A673 (cell line): ENCODE measurements around the gene PXDC1. TPM values are rescaled to one million over a fixed set of nuclear protein-coding genes. Genes with fewer than 3 reads are reported as not detected.

Source experiments
- BruUV-seq: library from RNA; stranded (reverse); fragments of 400-500 nt; replicated peaks from 2 replicates; lab custom pipeline; 2021; lab: Mats Ljungman, UMichigan
- CTCF ChIA-PET: fragments of 300-600 bp; sonication (Branson Sonifier 250); formaldehyde crosslinking; loops from one replicate; lab custom pipeline; 2022; ENCODE audit warnings: antibody characterized with exemption; lab: Charles Lee
- POLR2A ChIA-PET: fragments of 300-600 bp; sonication (Branson Sonifier 250); formaldehyde crosslinking; loops from one replicate; lab custom pipeline; 2022; ENCODE audit warnings: antibody characterized with exemption; ENCODE audit not compliant: low non-redundant PET; lab: Charles Lee
- DNase-seq: peaks from one replicate; pipeline ENCODE4 v3.0.0-alpha.2; 2015; ENCODE audit warnings: low spot score
- H3K27ac ChIP-seq: fragments of 200-600 bp; sonication (generic); 2 replicates; pipeline ENCODE4 v1.5.1; 2016; ENCODE audit warnings: mixed run types, low read depth, mild to moderate bottlenecking, mixed read lengths, antibody characterized with exemption, low read length; ENCODE audit not compliant: poor library complexity, severe bottlenecking
- H3K27me3 ChIP-seq: fragments of 200-600 bp; sonication (generic); replicated peaks from 2 replicates; pipeline ENCODE4 v1.6.1; 2017; ENCODE audit warnings: mixed run types, low read depth, mild to moderate bottlenecking, mixed read lengths, antibody characterized with exemption, low read length; ENCODE audit not compliant: insufficient read depth, poor library complexity
- H3K36me3 ChIP-seq: fragments of 200-600 bp; sonication (generic); 2 replicates; pipeline ENCODE4 v1.6.1; 2016; ENCODE audit warnings: mixed run types, mild to moderate bottlenecking, mixed read lengths, antibody characterized with exemption, low read length; ENCODE audit not compliant: insufficient read depth, poor library complexity, severe bottlenecking
- H3K4me1 ChIP-seq: fragments of 200-600 bp; sonication (generic); 2 replicates; pipeline ENCODE4 v1.6.1; 2017; ENCODE audit warnings: mixed run types, mild to moderate bottlenecking, mixed read lengths, antibody characterized with exemption, low read length; ENCODE audit not compliant: insufficient read depth, poor library complexity, severe bottlenecking
- H3K4me3 ChIP-seq: fragments of 200-600 bp; sonication (generic); 2 replicates; pipeline ENCODE4 v1.5.1; 2016; ENCODE audit warnings: low read depth, mixed run types, mild to moderate bottlenecking, mixed read lengths, low read length; ENCODE audit not compliant: poor library complexity, severe bottlenecking
- H3K9me3 ChIP-seq: fragments of 200-600 bp; sonication (generic); 2 replicates; pipeline ENCODE4 v1.6.1; 2016; ENCODE audit warnings: mixed run types, low read depth, mild to moderate bottlenecking, mixed read lengths, antibody characterized with exemption, low read length; ENCODE audit not compliant: poor library complexity, severe bottlenecking
- CTCF ChIP-seq: fragments of 300-800, 200-600 bp; sonication (generic); conservative IDR thresholded peaks from 2 replicates; pipeline ENCODE4 v1.5.1; 2017; ENCODE audit warnings: low read depth, mild to moderate bottlenecking, antibody characterized with exemption, low read length, moderate library complexity, mixed read lengths
- EZH2 ChIP-seq: fragments of 200-600 bp; sonication (generic); IDR thresholded peaks from 2 replicates; pipeline ENCODE4 v1.6.1; 2017; ENCODE audit warnings: borderline replicate concordance, low read depth, mild to moderate bottlenecking, mixed read lengths, antibody characterized with exemption, low read length; ENCODE audit not compliant: poor library complexity, severe bottlenecking
- intact Hi-C: fragments of 100-400 bp; cut with micrococcal nuclease; formaldehyde crosslinking; loops from one replicate; pipeline ENCODE4 v1.10.0; 2022; ENCODE audit not compliant: unreplicated experiment
- total RNA-seq: library from RNA; stranded (reverse); gene quantifications from 2 replicates; pipeline ENCODE4 v1.2.3, GENCODE V29; 2021

PXDC1 gene
- total RNA-seq, 1 experiment from 2014 or later = 5.2 TPM

DNA sequence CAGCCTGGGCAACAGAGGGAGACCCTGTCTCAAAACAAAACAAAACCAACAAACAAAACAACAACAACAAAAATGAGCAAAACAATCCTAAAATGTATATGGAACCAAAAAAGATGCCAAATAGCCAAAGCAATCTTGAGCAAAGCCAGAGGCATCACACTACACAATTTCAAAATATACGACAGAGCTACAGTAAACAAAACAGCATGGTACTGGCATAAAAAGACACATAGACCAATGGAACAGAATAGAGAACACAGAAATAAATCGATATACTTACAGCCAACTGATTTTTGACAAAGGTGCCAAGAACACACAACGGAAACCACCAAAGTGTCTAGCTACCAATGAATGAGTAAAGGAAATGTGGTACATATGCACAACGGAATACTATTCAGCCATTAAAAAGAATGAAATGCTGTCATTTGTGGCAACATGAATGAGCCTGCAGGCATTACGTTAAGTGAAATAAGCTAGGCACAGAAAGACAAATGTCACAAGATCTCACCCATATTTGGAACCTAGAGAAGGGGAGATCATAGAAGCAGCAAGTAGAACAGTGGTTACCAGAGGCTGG, 16.4 kb downstream of the PXDC1 start:
- Histone ChIP-seq H3K9me3 (no peaks in the 10 kb centered on the region), H3K4me1 (no peaks in the 10 kb centered on the region), H3K4me3 (no peak overlapping the region), H3K27me3 (no peaks in the 10 kb centered on the region), H3K27ac (no peak overlapping the region), H3K36me3 (peaks cover 6% of the 10 kb centered on the region)
- no peak for TF ChIP-seq CTCF
- TF ChIP-seq EZH2 = no peak
- CTCF ChIA-PET = no interaction called here
- POLR2A ChIA-PET = no interaction called here
- no peak for DNase-seq
- intact Hi-C loops = loop anchor here (10.0 kb wide), 1 partner anchor 610 kb away; no protein-coding TSS in a partner anchor
- no TSS peak for BruUV-seq

- POLR2A ChIA-PET = no interaction called here
- Histone ChIP-seq H3K9me3 (no peaks in the 10 kb centered on the region), H3K36me3 (peaks cover 6% of the 10 kb centered on the region), H3K27ac (no peak overlapping the region), H3K4me3 (no peak overlapping the region), H3K4me1 (no peaks in the 10 kb centered on the region), H3K27me3 (no peaks in the 10 kb centered on the region)
- intact Hi-C loops = loop anchor here (5.0 to 10.0 kb wide), 3 partner anchors 277 to 737 kb away; partner anchors contain the start of genes NQO2 and SLC22A23
- no peak for DNase-seq
- TF ChIP-seq EZH2 (no peak), CTCF (no peak)
- no TSS peak for BruUV-seq
- CTCF ChIA-PET = no interaction called here
Observed at GRCh38 chr6:3734023-3734422, 17.5 kb downstream of the PXDC1 start.

GRCh38 chr6:3733321-3733925, 18.1 kb downstream of the PXDC1 start:
- H3K9me3 ChIP-seq = no peaks in the 10 kb centered on the region
- H3K27ac ChIP-seq = no peak overlapping the region
- TF ChIP-seq EZH2 (no peak), CTCF (no peak)
- peaks cover 6% of the 10 kb centered on the region for H3K36me3 ChIP-seq
- H3K4me3 ChIP-seq = no peak overlapping the region
- BruUV-seq = no TSS peak
- no peaks in the 10 kb centered on the region for H3K4me1 ChIP-seq
- DNase-seq = no peak
- no peaks in the 10 kb centered on the region for H3K27me3 ChIP-seq
- CTCF ChIA-PET = interaction anchor here (1.6 to 2.0 kb wide), 2 partner anchors 318 to 454 kb away, joined by 5 to 17 read pairs; no protein-coding TSS in a partner anchor
- intact Hi-C loops = loop anchor here (5.0 to 10.0 kb wide), 3 partner anchors 276 to 736 kb away; partner anchors contain the start of genes NQO2 and SLC22A23
- POLR2A ChIA-PET = no interaction called here
